Measurements from ENCODE around the gene CTU1. TPM values are rescaled to one million over a fixed set of nuclear protein-coding genes. Genes with fewer than 3 reads are reported as not detected.

The CTU1 gene
- total RNA-seq, 1 experiment from 2014 or later = 8.6 TPM

DNA sequence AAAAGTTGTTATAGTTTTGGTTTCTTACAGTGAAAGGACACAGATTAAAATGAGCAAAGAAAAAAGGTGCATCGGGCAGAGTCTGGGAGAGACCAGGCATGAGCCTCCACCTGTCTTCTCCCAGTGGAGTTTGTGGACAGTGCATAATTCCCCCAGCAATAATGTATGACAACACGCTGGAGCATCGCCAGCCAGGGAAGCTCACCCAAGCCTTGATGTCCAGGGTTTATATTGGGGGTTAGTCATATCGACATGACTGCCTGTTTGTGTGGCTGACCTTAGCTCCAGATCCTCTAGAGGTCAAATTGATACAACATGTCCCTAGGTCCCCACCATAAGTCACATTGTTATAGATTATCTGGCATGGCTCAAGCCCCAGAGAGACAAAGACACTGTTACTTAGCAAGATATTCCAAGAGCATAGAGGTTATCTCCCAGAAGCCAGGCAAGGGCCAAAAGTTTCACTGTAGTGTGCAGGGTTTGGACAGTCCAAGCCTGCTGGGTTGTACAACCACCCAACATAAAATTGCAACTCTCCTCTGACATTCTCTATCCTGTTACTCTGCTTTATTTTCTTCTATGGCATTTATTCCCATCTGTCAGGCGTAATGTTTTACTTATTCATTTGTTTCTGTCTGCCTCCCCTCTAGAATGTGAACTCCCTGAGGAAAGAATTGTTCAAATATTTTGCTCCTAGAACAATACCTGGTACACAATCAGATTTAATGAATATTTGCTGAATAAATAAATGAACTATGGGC is 37.7 kb downstream of the CTU1 start:
- ChIA-PET CTCF (no interaction called here), POLR2A (no interaction called here)
- Mint-ChIP-seq H3K27ac (no peak overlapping the region), H3K4me1 (peaks cover 5% of the 10 kb centered on the region), H3K27me3 (ENCODE audit: low read depth) (peaks cover 15% of the 10 kb centered on the region), H3K9me3 (peaks cover 23% of the 10 kb centered on the region), H3K36me3 (peaks cover 10% of the 10 kb centered on the region), H3K4me3 (no peak overlapping the region)
- TF ChIP-seq MYBL2 (CRISPR knock-in tag; IDR thresholded peaks at IDR 0.05) = no peak
- no peak for TF ChIP-seq ELF4 (CRISPR knock-in tag; IDR thresholded peaks at IDR 0.05; ENCODE audit: low read depth)
- TF ChIP-seq, protein P1, sequence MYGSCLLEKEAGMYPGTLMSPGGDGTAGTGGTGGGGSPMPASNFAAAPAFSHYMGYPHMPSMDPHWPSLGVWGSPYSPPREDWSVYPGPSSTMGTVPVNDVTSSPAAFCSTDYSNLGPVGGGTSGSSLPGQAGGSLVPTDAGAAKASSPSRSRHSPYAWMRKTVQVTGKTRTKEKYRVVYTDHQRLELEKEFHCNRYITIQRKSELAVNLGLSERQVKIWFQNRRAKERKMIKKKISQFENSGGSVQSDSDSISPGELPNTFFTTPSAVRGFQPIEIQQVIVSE (CRISPR knock-in tag; IDR thresholded peaks at IDR 0.05; ENCODE audit: borderline replicate concordance) = no peak
- TF ChIP-seq NR2C2 (CRISPR knock-in tag; IDR thresholded peaks at IDR 0.05) = no peak
- TF ChIP-seq FOXK1 (CRISPR knock-in tag; IDR thresholded peaks at IDR 0.05) = no peak
- TF ChIP-seq TP53 (CRISPR knock-in tag; IDR thresholded peaks at IDR 0.05) = no peak
- no peak for TF ChIP-seq NR1H2 (CRISPR knock-in tag; IDR thresholded peaks at IDR 0.05)
- TF ChIP-seq, protein P2, sequence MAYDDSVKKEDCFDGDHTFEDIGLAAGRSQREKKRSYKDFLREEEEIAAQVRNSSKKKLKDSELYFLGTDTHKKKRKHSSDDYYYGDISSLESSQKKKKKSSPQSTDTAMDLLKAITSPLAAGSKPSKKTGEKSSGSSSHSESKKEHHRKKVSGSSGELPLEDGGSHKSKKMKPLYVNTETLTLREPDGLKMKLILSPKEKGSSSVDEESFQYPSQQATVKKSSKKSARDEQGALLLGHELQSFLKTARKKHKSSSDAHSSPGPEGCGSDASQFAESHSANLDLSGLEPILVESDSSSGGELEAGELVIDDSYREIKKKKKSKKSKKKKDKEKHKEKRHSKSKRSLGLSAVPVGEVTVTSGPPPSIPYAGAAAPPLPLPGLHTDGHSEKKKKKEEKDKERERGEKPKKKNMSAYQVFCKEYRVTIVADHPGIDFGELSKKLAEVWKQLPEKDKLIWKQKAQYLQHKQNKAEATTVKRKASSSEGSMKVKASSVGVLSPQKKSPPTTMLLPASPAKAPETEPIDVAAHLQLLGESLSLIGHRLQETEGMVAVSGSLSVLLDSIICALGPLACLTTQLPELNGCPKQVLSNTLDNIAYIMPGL (CRISPR knock-in tag; IDR thresholded peaks at IDR 0.05) = no peak
- no peak for TF ChIP-seq GRHL2 (CRISPR knock-in tag; IDR thresholded peaks at IDR 0.05; ENCODE audit: insufficient replicate concordance, severe bottlenecking)
- TF ChIP-seq, protein P3, sequence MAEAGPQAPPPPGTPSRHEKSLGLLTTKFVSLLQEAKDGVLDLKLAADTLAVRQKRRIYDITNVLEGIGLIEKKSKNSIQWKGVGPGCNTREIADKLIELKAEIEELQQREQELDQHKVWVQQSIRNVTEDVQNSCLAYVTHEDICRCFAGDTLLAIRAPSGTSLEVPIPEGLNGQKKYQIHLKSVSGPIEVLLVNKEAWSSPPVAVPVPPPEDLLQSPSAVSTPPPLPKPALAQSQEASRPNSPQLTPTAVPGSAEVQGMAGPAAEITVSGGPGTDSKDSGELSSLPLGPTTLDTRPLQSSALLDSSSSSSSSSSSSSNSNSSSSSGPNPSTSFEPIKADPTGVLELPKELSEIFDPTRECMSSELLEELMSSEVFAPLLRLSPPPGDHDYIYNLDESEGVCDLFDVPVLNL (CRISPR knock-in tag; IDR thresholded peaks at IDR 0.05; ENCODE audit: borderline replicate concordance, low read depth) = no peak
- TF ChIP-seq OVOL2 (CRISPR knock-in tag; IDR thresholded peaks at IDR 0.05; ENCODE audit: borderline replicate concordance) = no peak
- no peak for TF ChIP-seq ZNF423 (CRISPR knock-in tag; IDR thresholded peaks at IDR 0.05)
- TF ChIP-seq KAT7 (CRISPR knock-in tag; IDR thresholded peaks at IDR 0.05; ENCODE audit: borderline replicate concordance) = no peak
- ATAC-seq = no peak
- no peak for DNase-seq (ENCODE audit: low spot score)

DNA sequence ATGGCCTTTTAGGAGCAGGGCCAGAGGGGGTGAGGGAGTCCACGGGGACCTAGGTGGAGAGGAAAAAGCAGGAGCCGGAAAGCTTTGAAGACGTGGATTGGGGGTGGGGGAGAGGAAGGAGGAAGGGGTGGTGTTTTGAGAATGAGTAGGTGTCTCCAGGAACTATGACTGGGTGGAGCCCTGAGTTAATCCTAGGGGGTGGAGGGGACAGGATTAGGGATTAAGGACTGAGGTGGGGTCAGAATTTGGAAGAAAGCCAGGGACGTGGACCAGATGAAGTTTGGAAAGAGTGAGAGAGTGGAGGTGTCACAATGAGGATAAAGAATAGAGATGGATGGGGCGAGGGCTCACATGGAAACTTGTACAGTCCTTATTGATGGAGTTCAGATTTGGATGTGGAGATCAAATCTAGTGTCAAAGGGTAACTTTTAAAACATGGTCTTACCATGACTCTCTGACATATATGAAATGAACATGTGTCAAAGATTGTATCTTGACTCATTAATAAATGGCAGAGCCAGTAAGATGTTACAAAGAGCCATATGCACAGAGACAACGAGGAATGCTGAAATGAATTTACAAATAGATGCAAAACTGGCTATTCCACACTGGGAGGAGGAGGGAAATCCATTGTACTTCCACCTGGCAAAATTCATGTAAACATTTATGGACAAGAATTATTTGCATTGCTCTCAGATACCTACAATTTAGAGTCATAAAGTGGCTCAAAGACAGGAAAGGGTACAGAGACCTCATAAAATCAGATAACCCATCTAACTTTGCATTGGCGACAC is 41.6 kb downstream of the CTU1 start:
- ATAC-seq = no peak
- CTCF ChIA-PET = interaction anchor here (0.7 to 3.0 kb wide), 5 partner anchors 28 to 157 kb away, joined by 3 to 19 read pairs (median 10); partner anchors contain the start of gene KLK10
- Mint-ChIP-seq H3K27ac (no peak overlapping the region), H3K9me3 (peaks cover 7% of the 10 kb centered on the region), H3K27me3 (ENCODE audit: low read depth) (peaks cover 8% of the 10 kb centered on the region), H3K4me1 (peaks cover 8% of the 10 kb centered on the region), H3K4me3 (no peak overlapping the region), H3K36me3 (no peaks in the 10 kb centered on the region)
- no peak for DNase-seq (ENCODE audit: low spot score)
- POLR2A ChIA-PET = no interaction called here
- TF ChIP-seq NFE2L1 (CRISPR knock-in tag; IDR thresholded peaks at IDR 0.05) = no peak
- no peak for TF ChIP-seq ZNF317 (CRISPR knock-in tag; IDR thresholded peaks at IDR 0.05; ENCODE audit: borderline replicate concordance, low read depth)
- no peak for TF ChIP-seq ZNF121 (CRISPR knock-in tag; IDR thresholded peaks at IDR 0.05)
- TF ChIP-seq, protein P4, sequence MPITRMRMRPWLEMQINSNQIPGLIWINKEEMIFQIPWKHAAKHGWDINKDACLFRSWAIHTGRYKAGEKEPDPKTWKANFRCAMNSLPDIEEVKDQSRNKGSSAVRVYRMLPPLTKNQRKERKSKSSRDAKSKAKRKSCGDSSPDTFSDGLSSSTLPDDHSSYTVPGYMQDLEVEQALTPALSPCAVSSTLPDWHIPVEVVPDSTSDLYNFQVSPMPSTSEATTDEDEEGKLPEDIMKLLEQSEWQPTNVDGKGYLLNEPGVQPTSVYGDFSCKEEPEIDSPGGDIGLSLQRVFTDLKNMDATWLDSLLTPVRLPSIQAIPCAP (CRISPR knock-in tag; IDR thresholded peaks at IDR 0.05) = no peak
- TF ChIP-seq, protein P5, sequence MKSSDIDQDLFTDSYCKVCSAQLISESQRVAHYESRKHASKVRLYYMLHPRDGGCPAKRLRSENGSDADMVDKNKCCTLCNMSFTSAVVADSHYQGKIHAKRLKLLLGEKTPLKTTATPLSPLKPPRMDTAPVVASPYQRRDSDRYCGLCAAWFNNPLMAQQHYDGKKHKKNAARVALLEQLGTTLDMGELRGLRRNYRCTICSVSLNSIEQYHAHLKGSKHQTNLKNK (CRISPR knock-in tag; IDR thresholded peaks at IDR 0.05) = no peak
- no peak for TF ChIP-seq SP1 (CRISPR knock-in tag; conservative IDR thresholded peaks at IDR 0.05)
- no peak for TF ChIP-seq MYBL2 (CRISPR knock-in tag; IDR thresholded peaks at IDR 0.05)
- TF ChIP-seq, protein P6, sequence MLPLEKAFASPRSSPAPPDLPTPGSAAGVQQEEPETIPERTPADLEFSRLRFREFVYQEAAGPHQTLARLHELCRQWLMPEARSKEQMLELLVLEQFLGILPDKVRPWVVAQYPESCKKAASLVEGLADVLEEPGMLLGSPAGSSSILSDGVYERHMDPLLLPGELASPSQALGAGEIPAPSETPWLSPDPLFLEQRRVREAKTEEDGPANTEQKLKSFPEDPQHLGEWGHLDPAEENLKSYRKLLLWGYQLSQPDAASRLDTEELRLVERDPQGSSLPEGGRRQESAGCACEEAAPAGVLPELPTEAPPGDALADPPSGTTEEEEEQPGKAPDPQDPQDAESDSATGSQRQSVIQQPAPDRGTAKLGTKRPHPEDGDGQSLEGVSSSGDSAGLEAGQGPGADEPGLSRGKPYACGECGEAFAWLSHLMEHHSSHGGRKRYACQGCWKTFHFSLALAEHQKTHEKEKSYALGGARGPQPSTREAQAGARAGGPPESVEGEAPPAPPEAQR (CRISPR knock-in tag; IDR thresholded peaks at IDR 0.05) = no peak
- TF ChIP-seq, protein P7, sequence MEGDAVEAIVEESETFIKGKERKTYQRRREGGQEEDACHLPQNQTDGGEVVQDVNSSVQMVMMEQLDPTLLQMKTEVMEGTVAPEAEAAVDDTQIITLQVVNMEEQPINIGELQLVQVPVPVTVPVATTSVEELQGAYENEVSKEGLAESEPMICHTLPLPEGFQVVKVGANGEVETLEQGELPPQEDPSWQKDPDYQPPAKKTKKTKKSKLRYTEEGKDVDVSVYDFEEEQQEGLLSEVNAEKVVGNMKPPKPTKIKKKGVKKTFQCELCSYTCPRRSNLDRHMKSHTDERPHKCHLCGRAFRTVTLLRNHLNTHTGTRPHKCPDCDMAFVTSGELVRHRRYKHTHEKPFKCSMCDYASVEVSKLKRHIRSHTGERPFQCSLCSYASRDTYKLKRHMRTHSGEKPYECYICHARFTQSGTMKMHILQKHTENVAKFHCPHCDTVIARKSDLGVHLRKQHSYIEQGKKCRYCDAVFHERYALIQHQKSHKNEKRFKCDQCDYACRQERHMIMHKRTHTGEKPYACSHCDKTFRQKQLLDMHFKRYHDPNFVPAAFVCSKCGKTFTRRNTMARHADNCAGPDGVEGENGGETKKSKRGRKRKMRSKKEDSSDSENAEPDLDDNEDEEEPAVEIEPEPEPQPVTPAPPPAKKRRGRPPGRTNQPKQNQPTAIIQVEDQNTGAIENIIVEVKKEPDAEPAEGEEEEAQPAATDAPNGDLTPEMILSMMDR (IDR thresholded peaks at IDR 0.05) = no peak
- TF ChIP-seq, protein P8, sequence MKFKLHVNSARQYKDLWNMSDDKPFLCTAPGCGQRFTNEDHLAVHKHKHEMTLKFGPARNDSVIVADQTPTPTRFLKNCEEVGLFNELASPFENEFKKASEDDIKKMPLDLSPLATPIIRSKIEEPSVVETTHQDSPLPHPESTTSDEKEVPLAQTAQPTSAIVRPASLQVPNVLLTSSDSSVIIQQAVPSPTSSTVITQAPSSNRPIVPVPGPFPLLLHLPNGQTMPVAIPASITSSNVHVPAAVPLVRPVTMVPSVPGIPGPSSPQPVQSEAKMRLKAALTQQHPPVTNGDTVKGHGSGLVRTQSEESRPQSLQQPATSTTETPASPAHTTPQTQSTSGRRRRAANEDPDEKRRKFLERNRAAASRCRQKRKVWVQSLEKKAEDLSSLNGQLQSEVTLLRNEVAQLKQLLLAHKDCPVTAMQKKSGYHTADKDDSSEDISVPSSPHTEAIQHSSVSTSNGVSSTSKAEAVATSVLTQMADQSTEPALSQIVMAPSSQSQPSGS (CRISPR knock-in tag; IDR thresholded peaks at IDR 0.05; ENCODE audit: borderline replicate concordance, low read depth) = no peak

All from WTC11 (cell line).